ENCODE measurements around the gene SH3RF3.

DNA sequence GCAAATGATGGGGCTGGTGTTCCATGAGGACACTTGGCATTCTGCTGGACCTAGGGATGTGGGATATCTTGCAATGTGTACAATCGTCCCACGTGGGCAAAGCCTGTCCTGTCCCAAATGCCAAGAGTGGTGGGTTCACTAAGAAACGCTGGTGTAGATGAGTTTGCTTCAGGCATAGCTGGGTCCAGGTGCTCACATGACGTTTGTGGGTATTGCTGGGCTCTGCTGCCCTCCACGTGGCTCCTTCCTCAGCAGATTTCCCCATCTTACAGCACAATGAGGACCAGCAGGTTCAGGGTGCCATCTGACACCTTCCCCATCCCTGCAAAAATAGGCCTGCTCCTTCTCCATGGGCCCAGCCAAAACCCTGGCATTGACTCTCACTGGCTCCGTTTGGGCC lies 378.8 kb downstream of the SH3RF3 start:
- TF ChIP-seq, protein P1, sequence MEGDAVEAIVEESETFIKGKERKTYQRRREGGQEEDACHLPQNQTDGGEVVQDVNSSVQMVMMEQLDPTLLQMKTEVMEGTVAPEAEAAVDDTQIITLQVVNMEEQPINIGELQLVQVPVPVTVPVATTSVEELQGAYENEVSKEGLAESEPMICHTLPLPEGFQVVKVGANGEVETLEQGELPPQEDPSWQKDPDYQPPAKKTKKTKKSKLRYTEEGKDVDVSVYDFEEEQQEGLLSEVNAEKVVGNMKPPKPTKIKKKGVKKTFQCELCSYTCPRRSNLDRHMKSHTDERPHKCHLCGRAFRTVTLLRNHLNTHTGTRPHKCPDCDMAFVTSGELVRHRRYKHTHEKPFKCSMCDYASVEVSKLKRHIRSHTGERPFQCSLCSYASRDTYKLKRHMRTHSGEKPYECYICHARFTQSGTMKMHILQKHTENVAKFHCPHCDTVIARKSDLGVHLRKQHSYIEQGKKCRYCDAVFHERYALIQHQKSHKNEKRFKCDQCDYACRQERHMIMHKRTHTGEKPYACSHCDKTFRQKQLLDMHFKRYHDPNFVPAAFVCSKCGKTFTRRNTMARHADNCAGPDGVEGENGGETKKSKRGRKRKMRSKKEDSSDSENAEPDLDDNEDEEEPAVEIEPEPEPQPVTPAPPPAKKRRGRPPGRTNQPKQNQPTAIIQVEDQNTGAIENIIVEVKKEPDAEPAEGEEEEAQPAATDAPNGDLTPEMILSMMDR (conservative IDR thresholded peaks at IDR 0.05 in 1 of 2, IDR thresholded peaks at IDR 0.05 in 1 of 2; ENCODE audit: low read depth in 1 of 2, low read length in 2 of 2): no peak
- no peak for TF ChIP-seq EZH2 (IDR thresholded peaks at IDR 0.05; ENCODE audit: low read length, missing control alignments)

All from fibroblast of lung (primary cell).